ENCODE data around the gene KCNH4.
A peak's percentile ranks its signal among the peaks of the same experiment; 100 is the strongest.
"Not testable (repeated sequence)": the region's sequence is repeated elsewhere in the genome, so short reads cannot be mapped to it uniquely, and the experiment has no call there.

The KCNH4 gene

DNA sequence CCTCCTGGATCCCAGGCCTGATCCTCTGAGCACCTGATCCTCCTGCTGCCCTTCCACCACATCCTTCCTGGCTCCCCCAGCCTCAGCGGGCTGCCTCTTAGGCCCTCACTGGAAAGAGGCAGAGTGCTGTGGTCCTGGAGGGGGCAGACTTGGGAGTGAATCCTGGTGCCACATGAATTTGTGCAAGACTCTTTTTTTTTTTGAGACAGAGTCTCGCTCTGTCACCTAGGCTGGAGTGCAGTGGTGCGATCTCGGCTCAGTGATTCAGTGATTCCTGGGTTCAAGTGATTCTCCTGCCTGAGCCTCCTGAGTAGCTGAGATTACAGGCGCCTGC, 10.3 kb upstream of the KCNH4 start:
- Histone ChIP-seq H3K4me1 (ENCODE audit: control insufficient read depth, insufficient read depth, low read length) (peaks cover 12% of the 10 kb centered on the region), H3K4me3 (ENCODE audit: low read length) (no peak overlapping the region), H3K27ac (ENCODE audit: low read depth, low read length) (no peak overlapping the region), H3K36me3 (ENCODE audit: control insufficient read depth, insufficient read depth, low read length) (no peaks in the 10 kb centered on the region), H3K9ac (ENCODE audit: low read length) (no peak overlapping the region), H3K27me3 (ENCODE audit: control insufficient read depth, insufficient read depth, low read length) (no peaks in the 10 kb centered on the region)

- H3K4me3 ChIP-seq (ENCODE audit: low read length), result no peak overlapping the region
- no peaks in the 10 kb centered on the region for H3K36me3 ChIP-seq (ENCODE audit: control insufficient read depth, insufficient read depth, low read length)
- H3K27me3 ChIP-seq (ENCODE audit: control insufficient read depth, insufficient read depth, low read length), result no peaks in the 10 kb centered on the region
- no peak overlapping the region for H3K27ac ChIP-seq (ENCODE audit: low read depth, low read length)
- no peak overlapping the region for H3K9ac ChIP-seq (ENCODE audit: low read length)
- H3K4me1 ChIP-seq (ENCODE audit: control insufficient read depth, insufficient read depth, low read length), result peaks cover 12% of the 10 kb centered on the region
Measured at GRCh38 chr17:42190491-42191274, 9.7 kb upstream of the KCNH4 start.

DNA sequence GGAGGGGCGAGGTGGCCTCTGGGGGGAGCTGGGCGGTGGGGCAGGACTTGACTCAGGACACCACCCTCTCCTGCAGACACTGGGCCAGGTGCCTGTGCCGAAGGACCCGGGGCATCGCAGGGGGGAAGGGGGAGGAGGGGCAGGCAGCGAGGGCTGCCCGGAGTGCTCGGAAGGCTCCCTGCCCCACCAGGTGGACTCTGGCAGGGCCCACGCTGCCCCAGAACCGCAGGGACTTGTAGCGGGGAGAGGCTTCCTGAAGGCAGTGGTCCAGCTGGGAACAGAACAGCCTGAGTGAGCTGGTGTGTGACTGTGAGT, 8.7 kb upstream of the KCNH4 start:
- H3K4me3 ChIP-seq (ENCODE audit: low read length), result no peak overlapping the region
- no peak overlapping the region for H3K9ac ChIP-seq (ENCODE audit: low read length)
- H3K36me3 ChIP-seq (ENCODE audit: control insufficient read depth, insufficient read depth, low read length), result no peaks in the 10 kb centered on the region
- no peaks in the 10 kb centered on the region for H3K27me3 ChIP-seq (ENCODE audit: control insufficient read depth, insufficient read depth, low read length)
- no peak overlapping the region for H3K27ac ChIP-seq (ENCODE audit: low read depth, low read length)
- H3K4me1 ChIP-seq (ENCODE audit: control insufficient read depth, insufficient read depth, low read length), result peaks cover 13% of the 10 kb centered on the region

DNA sequence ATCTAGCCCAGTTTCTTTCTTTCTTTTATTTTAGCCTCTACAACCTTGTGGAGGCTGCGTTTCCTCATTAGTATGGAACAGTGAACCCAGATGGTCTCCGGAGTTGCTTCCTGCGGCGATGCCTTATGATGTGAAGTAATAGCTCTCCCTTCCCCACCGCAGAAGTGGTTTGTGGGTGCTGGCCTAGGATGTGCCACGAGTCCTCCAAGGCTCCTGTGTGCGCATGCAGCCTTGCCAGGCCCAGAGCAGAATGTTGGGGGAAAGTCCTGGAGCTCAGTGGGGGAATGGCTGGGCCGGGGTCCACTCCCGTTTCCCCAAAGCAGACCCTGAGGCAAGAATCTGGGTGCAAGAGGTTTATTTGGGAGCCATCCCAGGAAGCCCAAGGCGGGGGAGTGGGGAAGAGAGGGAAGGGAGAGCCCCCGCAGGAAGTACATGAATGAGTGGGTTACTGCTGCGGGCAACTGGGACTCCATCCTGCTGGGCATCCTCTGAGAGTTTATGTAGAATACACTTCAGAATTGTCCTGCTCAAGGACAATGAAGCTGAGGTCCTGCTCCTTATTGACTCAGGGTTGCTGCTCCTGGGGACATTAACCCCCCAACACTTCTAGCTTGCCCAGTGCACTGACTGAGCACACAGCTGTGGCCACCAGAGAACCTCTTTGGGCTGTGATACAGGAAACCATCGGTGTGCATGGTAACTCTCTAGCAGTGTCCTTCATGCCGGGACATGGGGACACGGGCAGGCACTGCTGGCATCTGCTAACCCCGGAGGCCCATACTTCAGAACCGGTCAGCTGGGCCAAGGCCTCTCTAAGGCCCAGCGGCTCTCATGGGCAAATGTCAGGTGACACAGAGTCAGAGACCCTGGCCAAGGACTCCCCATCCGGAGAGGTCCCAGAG, 8.1 kb upstream of the KCNH4 start:
- no peaks in the 10 kb centered on the region for H3K36me3 ChIP-seq (ENCODE audit: control insufficient read depth, insufficient read depth, low read length)
- H3K9ac ChIP-seq (ENCODE audit: low read length), result no peak overlapping the region
- no peak overlapping the region for H3K4me3 ChIP-seq (ENCODE audit: low read length)
- H3K27me3 ChIP-seq (ENCODE audit: control insufficient read depth, insufficient read depth, low read length), result no peaks in the 10 kb centered on the region
- no peak overlapping the region for H3K27ac ChIP-seq (ENCODE audit: low read depth, low read length)
- peaks cover 14% of the 10 kb centered on the region for H3K4me1 ChIP-seq (ENCODE audit: control insufficient read depth, insufficient read depth, low read length)

- Histone ChIP-seq H3K36me3 (ENCODE audit: control insufficient read depth, insufficient read depth, low read length) (no peaks in the 10 kb centered on the region), H3K9ac (ENCODE audit: low read length) (no peak overlapping the region), H3K27ac (ENCODE audit: low read depth, low read length) (no peak overlapping the region), H3K27me3 (ENCODE audit: control insufficient read depth, insufficient read depth, low read length) (no peaks in the 10 kb centered on the region), H3K4me3 (ENCODE audit: low read length) (no peak overlapping the region), H3K4me1 (ENCODE audit: control insufficient read depth, insufficient read depth, low read length) (peaks cover 9% of the 10 kb centered on the region)
Measured at GRCh38 chr17:42187833-42188232, 6.9 kb upstream of the KCNH4 start.

GRCh38 chr17:42186191-42186590, 5.2 kb upstream of the KCNH4 start:
- not testable (repeated sequence) for H3K27ac ChIP-seq (ENCODE audit: low read depth, low read length)

GRCh38 chr17:42185621-42185930, 4.6 kb upstream of the KCNH4 start:
- peaks cover 9% of the 10 kb centered on the region for H3K4me1 ChIP-seq (ENCODE audit: control insufficient read depth, insufficient read depth, low read length)
- peaks cover 9% of the 10 kb centered on the region for H3K27me3 ChIP-seq (ENCODE audit: control insufficient read depth, insufficient read depth, low read length)
- H3K27ac ChIP-seq (ENCODE audit: low read depth, low read length), result no peak overlapping the region
- H3K36me3 ChIP-seq (ENCODE audit: control insufficient read depth, insufficient read depth, low read length), result no peaks in the 10 kb centered on the region
- H3K4me3 ChIP-seq (ENCODE audit: low read length), result no peak overlapping the region
- H3K9ac ChIP-seq (ENCODE audit: low read length), result no peak overlapping the region

More at GRCh38 chr17:42186191-42186590, 5.2 kb upstream of the KCNH4 start:
- not testable (repeated sequence) for H3K4me3 ChIP-seq (ENCODE audit: low read length); H3K27me3 ChIP-seq (ENCODE audit: control insufficient read depth, insufficient read depth, low read length); H3K9ac ChIP-seq (ENCODE audit: low read length); H3K36me3 ChIP-seq (ENCODE audit: control insufficient read depth, insufficient read depth, low read length); H3K4me1 ChIP-seq (ENCODE audit: control insufficient read depth, insufficient read depth, low read length)

- Histone ChIP-seq H3K27me3 (ENCODE audit: control insufficient read depth, insufficient read depth, low read length) (peaks cover 12% of the 10 kb centered on the region), H3K4me3 (ENCODE audit: low read length) (peak within 1 kb of the TSS; percentile 92), H3K9ac (ENCODE audit: low read length) (peak within 1 kb of the TSS; percentile 30), H3K27ac (ENCODE audit: low read depth, low read length) (no peak within 1 kb of the TSS), H3K4me1 (ENCODE audit: control insufficient read depth, insufficient read depth, low read length) (peaks cover 9% of the 10 kb centered on the region), H3K36me3 (ENCODE audit: control insufficient read depth, insufficient read depth, low read length) (no peaks in the 10 kb centered on the region)
Measured at GRCh38 chr17:42184713-42185620, 4.0 kb upstream of the KCNH4 start, which contains the start of gene HCRT. HCRT (minus strand) TSS chr17:42185452; CDS start chr17:42185365, 87 bp downstream.

- peaks cover 9% of the 10 kb centered on the region for H3K4me1 ChIP-seq (ENCODE audit: control insufficient read depth, insufficient read depth, low read length)
- H3K27ac ChIP-seq (ENCODE audit: low read depth, low read length), result peak overlapping the region; percentile 64
- peaks cover 12% of the 10 kb centered on the region for H3K27me3 ChIP-seq (ENCODE audit: control insufficient read depth, insufficient read depth, low read length)
- H3K36me3 ChIP-seq (ENCODE audit: control insufficient read depth, insufficient read depth, low read length), result no peaks in the 10 kb centered on the region
- peak overlapping the region; percentile 92 for H3K4me3 ChIP-seq (ENCODE audit: low read length)
- peak overlapping the region; percentile 80 for H3K9ac ChIP-seq (ENCODE audit: low read length)
Measured at GRCh38 chr17:42183741-42184711, 3.1 kb upstream of the KCNH4 start.

- Histone ChIP-seq H3K36me3 (ENCODE audit: control insufficient read depth, insufficient read depth, low read length) (no peaks in the 10 kb centered on the region), H3K4me3 (ENCODE audit: low read length) (peak overlapping the region; percentile 92), H3K4me1 (ENCODE audit: control insufficient read depth, insufficient read depth, low read length) (peaks cover 9% of the 10 kb centered on the region), H3K27ac (ENCODE audit: low read depth, low read length) (no peak overlapping the region), H3K27me3 (ENCODE audit: control insufficient read depth, insufficient read depth, low read length) (peaks cover 15% of the 10 kb centered on the region), H3K9ac (ENCODE audit: low read length) (no peak overlapping the region)
Measured at GRCh38 chr17:42182927-42183734, 2.2 kb upstream of the KCNH4 start.

GRCh38 chr17:42181851-42182207, 887 bp upstream of the KCNH4 start:
- Histone ChIP-seq H3K4me3 (ENCODE audit: low read length) (no peak overlapping the region), H3K27ac (ENCODE audit: low read depth, low read length) (no peak overlapping the region), H3K4me1 (ENCODE audit: control insufficient read depth, insufficient read depth, low read length) (peaks cover 9% of the 10 kb centered on the region), H3K27me3 (ENCODE audit: control insufficient read depth, insufficient read depth, low read length) (peaks cover 15% of the 10 kb centered on the region), H3K9ac (ENCODE audit: low read length) (no peak overlapping the region), H3K36me3 (ENCODE audit: control insufficient read depth, insufficient read depth, low read length) (no peaks in the 10 kb centered on the region)
